ENCODE results near the gene PLEKHM3. TPM values are rescaled to one million over a fixed set of nuclear protein-coding genes. Genes with fewer than 3 reads are reported as not detected.
A peak's percentile ranks its signal among the peaks of the same experiment; 100 is the strongest.

PLEKHM3 gene
- total and polyA plus RNA-seq, 2 of the 13 experiments (the other 11 are each of a cell fraction or from before 2014, with no cell fraction given): 4.5 to 4.7 TPM

DNA sequence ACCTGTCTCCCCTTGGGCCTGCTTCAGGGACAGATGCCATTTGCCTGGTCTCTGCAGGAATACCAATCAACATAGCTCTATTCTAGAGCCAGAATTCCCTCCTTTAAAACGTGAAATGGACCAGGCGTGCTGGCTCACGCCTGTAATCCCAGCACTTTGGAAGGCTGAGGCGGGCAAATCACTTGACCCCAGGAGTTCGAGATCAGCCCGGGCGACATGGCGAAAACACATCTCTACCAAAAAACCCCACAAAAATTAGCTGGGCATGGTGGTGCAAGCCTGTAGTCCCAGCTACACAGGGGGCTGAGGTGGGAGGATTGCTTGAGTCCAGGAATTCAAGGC, 127.0 kb downstream of the PLEKHM3 start (continued):
- TF ChIP-seq, protein P1, sequence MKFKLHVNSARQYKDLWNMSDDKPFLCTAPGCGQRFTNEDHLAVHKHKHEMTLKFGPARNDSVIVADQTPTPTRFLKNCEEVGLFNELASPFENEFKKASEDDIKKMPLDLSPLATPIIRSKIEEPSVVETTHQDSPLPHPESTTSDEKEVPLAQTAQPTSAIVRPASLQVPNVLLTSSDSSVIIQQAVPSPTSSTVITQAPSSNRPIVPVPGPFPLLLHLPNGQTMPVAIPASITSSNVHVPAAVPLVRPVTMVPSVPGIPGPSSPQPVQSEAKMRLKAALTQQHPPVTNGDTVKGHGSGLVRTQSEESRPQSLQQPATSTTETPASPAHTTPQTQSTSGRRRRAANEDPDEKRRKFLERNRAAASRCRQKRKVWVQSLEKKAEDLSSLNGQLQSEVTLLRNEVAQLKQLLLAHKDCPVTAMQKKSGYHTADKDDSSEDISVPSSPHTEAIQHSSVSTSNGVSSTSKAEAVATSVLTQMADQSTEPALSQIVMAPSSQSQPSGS (CRISPR knock-in tag; IDR thresholded peaks at IDR 0.05): 0 out of 2 replicates have a peak, but pooled peaks have one; percentile 9
- TF ChIP-seq ZNF556 (CRISPR knock-in tag; IDR thresholded peaks at IDR 0.05; ENCODE audit: borderline replicate concordance): 0 out of 2 replicates have a peak, but pooled peaks have one; percentile 4
- TF ChIP-seq SSRP1 (CRISPR knock-in tag; IDR thresholded peaks at IDR 0.05): 0 out of 2 replicates have a peak, but pooled peaks have one; percentile 49
- TF ChIP-seq ZNF687 (CRISPR knock-in tag; IDR thresholded peaks at IDR 0.05): peak; percentile 69
- TF ChIP-seq ZNF788 (CRISPR knock-in tag; IDR thresholded peaks at IDR 0.05; ENCODE audit: borderline replicate concordance): 0 out of 2 replicates have a peak, but pooled peaks have one; percentile 39

Data from HepG2 (cell line).